ENCODE results near the gene NPIPA1.
"Not testable (repeated sequence)": the region's sequence is repeated elsewhere in the genome, so short reads cannot be mapped to it uniquely, and the experiment has no call there.

DNA sequence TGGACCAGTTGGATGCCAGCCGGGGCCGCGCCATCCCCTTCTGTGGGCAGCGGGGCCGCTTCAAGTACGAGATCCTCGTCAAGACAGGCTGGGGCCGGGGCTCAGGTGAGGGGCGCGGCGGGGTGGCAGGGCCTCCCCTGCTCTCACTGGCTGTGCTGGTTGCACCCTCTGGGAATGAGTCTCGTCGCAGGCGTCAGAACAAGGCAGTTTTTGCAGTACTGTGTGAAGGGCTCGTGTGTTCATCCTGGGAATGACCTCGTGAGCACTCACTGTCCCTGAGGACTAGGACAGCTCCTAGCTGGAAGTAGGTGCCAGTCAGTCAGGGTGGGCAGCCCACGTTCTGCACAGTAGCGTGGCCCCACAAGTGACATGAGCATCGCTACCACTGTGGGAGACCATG is 6.3 kb upstream of the NPIPA1 start:
- TF ChIP-seq CTCF (IDR thresholded peaks at IDR 0.05); ZFX (IDR thresholded peaks at IDR 0.05; ENCODE audit: borderline replicate concordance): not testable (repeated sequence)
